GM23338 (cell line): ENCODE results near the gene NLGN1. TPM values are rescaled to one million over a fixed set of nuclear protein-coding genes. Genes with fewer than 3 reads are reported as not detected.

Experiments used
- ATAC-seq: fragments of 200-7000 bp; cut with Tn5 transposase; 3 replicates; pipeline ENCODE4 v1.9.1; 2020
- DNase-seq: peaks from one replicate; pipeline ENCODE4 v3.0.0-alpha.2; 2015; ENCODE audit warnings: low spot score
- H2AFZ ChIP-seq: fragments of 200-600 bp; sonication (generic); 2 replicates; pipeline ENCODE4 v1.8.0; 2016; ENCODE audit warnings: antibody characterized with exemption, mild to moderate bottlenecking, moderate library complexity
- H3F3A ChIP-seq: fragments of 200-600 bp; sonication (generic); replicated peaks from 2 replicates; pipeline ENCODE4 v1.8.0; 2017; ENCODE audit warnings: antibody characterized with exemption, mixed run types, low read depth
- H3K27ac ChIP-seq: fragments of 200-600 bp; sonication (generic); 2 replicates; pipeline ENCODE4 v1.6.1; 2016; ENCODE audit warnings: low read depth
- H3K27me3 ChIP-seq: fragments of 200-600 bp; sonication (generic); 2 replicates; pipeline ENCODE4 v1.8.0; 2016; ENCODE audit warnings: mild to moderate bottlenecking, mixed run types, moderate library complexity; ENCODE audit not compliant: insufficient read depth
- H3K36me3 ChIP-seq: fragments of 200-600 bp; sonication (generic); 2 replicates; pipeline ENCODE4 v1.8.0; 2016; ENCODE audit warnings: mild to moderate bottlenecking; ENCODE audit not compliant: insufficient read depth
- H3K4me1 ChIP-seq: fragments of 200-600 bp; sonication (generic); 2 replicates; pipeline ENCODE4 v1.8.0; 2016; ENCODE audit warnings: mild to moderate bottlenecking, moderate library complexity; ENCODE audit not compliant: insufficient read depth
- H3K4me2 ChIP-seq: fragments of 200-600 bp; sonication (generic); 2 replicates; pipeline ENCODE4 v1.7.1; 2017; ENCODE audit warnings: mixed run types
- H3K4me3 ChIP-seq: fragments of 200-600 bp; sonication (generic); 2 replicates; pipeline ENCODE4 v1.6.1; 2016; ENCODE audit warnings: mixed run types
- H3K79me2 ChIP-seq: fragments of 200-600 bp; sonication (generic); replicated peaks from 2 replicates; pipeline ENCODE4 v1.8.0; 2017; ENCODE audit warnings: mild to moderate bottlenecking; ENCODE audit not compliant: insufficient read depth
- H3K9me2 ChIP-seq: fragments of 200-600 bp; sonication (generic); 2 replicates; pipeline ENCODE4 v1.8.0; 2017; ENCODE audit not compliant: insufficient read depth
- H4K20me1 ChIP-seq: fragments of 200-600 bp; sonication (generic); replicated peaks from 2 replicates; pipeline ENCODE4 v1.8.0; 2017; ENCODE audit warnings: mild to moderate bottlenecking; ENCODE audit not compliant: insufficient read depth
- H3K27ac Mint-ChIP-seq: 2 replicates; pipeline ENCODE4 v1.8.0; 2020; ENCODE audit warnings: inconsistent platforms, mild to moderate bottlenecking, moderate library complexity, mixed read lengths
- H3K27me3 Mint-ChIP-seq: 3 replicates; pipeline ENCODE4 v1.8.0; 2022; ENCODE audit warnings: low read depth, mild to moderate bottlenecking, moderate library complexity, mixed read lengths, inconsistent platforms; ENCODE audit not compliant: insufficient read depth, poor library complexity
- H3K36me3 Mint-ChIP-seq: 3 replicates; pipeline ENCODE4 v1.8.0; 2021; ENCODE audit warnings: low read depth, mild to moderate bottlenecking, inconsistent platforms, moderate library complexity, mixed read lengths
- H3K4me1 Mint-ChIP-seq: 3 replicates; pipeline ENCODE4 v1.8.0; 2020; ENCODE audit warnings: mild to moderate bottlenecking, inconsistent platforms, mixed read lengths
- H3K4me3 Mint-ChIP-seq: 3 replicates; pipeline ENCODE4 v1.8.0; 2021; ENCODE audit warnings: moderate library complexity, mild to moderate bottlenecking, inconsistent platforms, mixed read lengths
- H3K9me3 Mint-ChIP-seq: 3 replicates; pipeline ENCODE4 v1.8.0; 2020; ENCODE audit warnings: moderate library complexity, mild to moderate bottlenecking, inconsistent platforms, mixed read lengths
- CREB1 ChIP-seq: fragments of 250-450 bp; sonication (Bioruptor Pico); IDR thresholded peaks from 2 replicates; pipeline ENCODE4 v1.5.0; 2020; ENCODE audit warnings: low read depth, mild to moderate bottlenecking, moderate library complexity
- CTCF ChIP-seq, 2 experiments: fragments of 200-600 bp in 1 of 2; sonication (generic) in 1 of 2; conservative IDR thresholded peaks; 2 replicates each; pipeline versions ENCODE4 v1.5.1 to v1.6.1; 2016 to 2017; ENCODE audit warnings: antibody characterized with exemption in 2 of 2, low read depth in 2 of 2, mild to moderate bottlenecking in 2 of 2, moderate library complexity in 1 of 2
- EZH2 ChIP-seq: fragments of 200-600 bp; sonication (generic); IDR thresholded peaks from one replicate; pipeline ENCODE4 v1.8.0; 2017; ENCODE audit warnings: antibody characterized with exemption, mild to moderate bottlenecking, low read depth; ENCODE audit not compliant: unreplicated experiment
- EZH2phosphoT487 ChIP-seq: fragments of 200-600 bp; sonication (generic); IDR thresholded peaks from one replicate; pipeline ENCODE4 v1.8.1; 2018; ENCODE audit warnings: antibody characterized with exemption; ENCODE audit not compliant: unreplicated experiment
- JUNB ChIP-seq: IDR thresholded peaks from one replicate; pipeline ENCODE4 v1.6.1; 2016; ENCODE audit warnings: antibody characterized with exemption; ENCODE audit not compliant: unreplicated experiment
- NANOG ChIP-seq: IDR thresholded peaks from 2 replicates; pipeline ENCODE4 v1.6.1; 2016; ENCODE audit warnings: antibody characterized with exemption, borderline replicate concordance
- POLR2AphosphoS5 ChIP-seq: IDR thresholded peaks from 2 replicates; pipeline ENCODE4 v1.6.1; 2016; ENCODE audit warnings: antibody characterized with exemption, low read depth
- STAT1 ChIP-seq: IDR thresholded peaks from one replicate; pipeline ENCODE4 v1.6.1; 2016; ENCODE audit warnings: antibody characterized with exemption; ENCODE audit not compliant: unreplicated experiment
- ZNF114 ChIP-seq: fragments of 250-450 bp; sonication (Bioruptor Pico); IDR thresholded peaks from 2 replicates; pipeline ENCODE4 v1.5.0; 2020; ENCODE audit warnings: mild to moderate bottlenecking, moderate library complexity
- ZNF331 ChIP-seq: fragments of 250-450 bp; sonication (Bioruptor Pico); IDR thresholded peaks from 2 replicates; pipeline ENCODE4 v1.5.0; 2020; ENCODE audit warnings: low read depth, mild to moderate bottlenecking, moderate library complexity
- polyA plus RNA-seq: library from polyadenylated mRNA; unstranded; fragments of >200 nt; fragmentation: Nextera tagmentation; extraction: Ambion mirVana; gene quantifications from 2 replicates; pipeline ENCODE4 v1.2.1, GENCODE V29; 2016
- total RNA-seq: library from RNA; depleted of rRNA; stranded (reverse); fragments of >200 nt; shearing (Covaris generic); gene quantifications from 2 replicates; pipeline ENCODE4 v1.2.3, GENCODE V29; 2014
- TF ChIP-seq, protein P1 (sequence below): IDR thresholded peaks from one replicate; pipeline ENCODE4 v1.6.1; 2018; ENCODE audit warnings: antibody characterized with exemption; ENCODE audit not compliant: unreplicated experiment
- TF ChIP-seq, protein P2 (sequence below): IDR thresholded peaks from 2 replicates; pipeline ENCODE4 v1.6.1; 2016; ENCODE audit warnings: antibody characterized with exemption
- TF ChIP-seq, protein P3 (sequence below): fragments of 250-450 bp; sonication (Bioruptor Pico); IDR thresholded peaks from 2 replicates; pipeline ENCODE4 v1.5.0; 2020; ENCODE audit warnings: mild to moderate bottlenecking, moderate library complexity

NLGN1 gene
- total and polyA plus RNA-seq, 2 experiments from 2014 or later, result 6.5 to 18.6 TPM

DNA sequence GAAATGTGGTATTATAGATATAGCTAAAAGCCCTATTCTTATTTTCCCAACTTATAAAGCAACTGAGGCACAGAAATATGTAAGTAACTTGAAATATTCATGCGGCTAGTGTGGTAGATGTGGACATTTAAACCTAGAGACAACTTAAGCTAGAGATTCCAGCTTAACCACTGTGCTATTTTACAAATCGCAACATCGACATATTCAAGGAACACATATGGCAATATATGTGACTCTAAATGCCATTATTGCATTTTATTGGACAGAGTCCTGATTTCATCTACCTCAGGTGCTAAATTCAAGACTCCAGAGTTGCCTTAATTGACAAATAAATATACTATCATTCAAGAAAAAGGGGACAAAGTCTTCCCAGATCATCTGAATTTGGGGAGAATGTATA, 442.3 kb downstream of the NLGN1 start:
- Histone ChIP-seq H3K27me3 (no peaks in the 10 kb centered on the region), H3K4me2 (no peak overlapping the region), H3F3A (no peaks in the 10 kb centered on the region), H3K9me2 (0 out of 2 replicates have a peak, but pooled peaks cover 2% of the 10 kb centered on the region), H3K79me2 (no peaks in the 10 kb centered on the region), H2AFZ (no peak overlapping the region), H3K4me3 (no peak overlapping the region), H3K36me3 (no peaks in the 10 kb centered on the region), H4K20me1 (no peaks in the 10 kb centered on the region), H3K4me1 (no peaks in the 10 kb centered on the region), H3K27ac (no peak overlapping the region)
- peaks cover 15% of the 10 kb centered on the region for H3K9me3 Mint-ChIP-seq
- H3K27me3 Mint-ChIP-seq, result peaks cover 2% of the 10 kb centered on the region
- H3K27ac Mint-ChIP-seq, result no peak overlapping the region
- H3K4me3 Mint-ChIP-seq, result no peak overlapping the region
- TF ChIP-seq, protein P1, sequence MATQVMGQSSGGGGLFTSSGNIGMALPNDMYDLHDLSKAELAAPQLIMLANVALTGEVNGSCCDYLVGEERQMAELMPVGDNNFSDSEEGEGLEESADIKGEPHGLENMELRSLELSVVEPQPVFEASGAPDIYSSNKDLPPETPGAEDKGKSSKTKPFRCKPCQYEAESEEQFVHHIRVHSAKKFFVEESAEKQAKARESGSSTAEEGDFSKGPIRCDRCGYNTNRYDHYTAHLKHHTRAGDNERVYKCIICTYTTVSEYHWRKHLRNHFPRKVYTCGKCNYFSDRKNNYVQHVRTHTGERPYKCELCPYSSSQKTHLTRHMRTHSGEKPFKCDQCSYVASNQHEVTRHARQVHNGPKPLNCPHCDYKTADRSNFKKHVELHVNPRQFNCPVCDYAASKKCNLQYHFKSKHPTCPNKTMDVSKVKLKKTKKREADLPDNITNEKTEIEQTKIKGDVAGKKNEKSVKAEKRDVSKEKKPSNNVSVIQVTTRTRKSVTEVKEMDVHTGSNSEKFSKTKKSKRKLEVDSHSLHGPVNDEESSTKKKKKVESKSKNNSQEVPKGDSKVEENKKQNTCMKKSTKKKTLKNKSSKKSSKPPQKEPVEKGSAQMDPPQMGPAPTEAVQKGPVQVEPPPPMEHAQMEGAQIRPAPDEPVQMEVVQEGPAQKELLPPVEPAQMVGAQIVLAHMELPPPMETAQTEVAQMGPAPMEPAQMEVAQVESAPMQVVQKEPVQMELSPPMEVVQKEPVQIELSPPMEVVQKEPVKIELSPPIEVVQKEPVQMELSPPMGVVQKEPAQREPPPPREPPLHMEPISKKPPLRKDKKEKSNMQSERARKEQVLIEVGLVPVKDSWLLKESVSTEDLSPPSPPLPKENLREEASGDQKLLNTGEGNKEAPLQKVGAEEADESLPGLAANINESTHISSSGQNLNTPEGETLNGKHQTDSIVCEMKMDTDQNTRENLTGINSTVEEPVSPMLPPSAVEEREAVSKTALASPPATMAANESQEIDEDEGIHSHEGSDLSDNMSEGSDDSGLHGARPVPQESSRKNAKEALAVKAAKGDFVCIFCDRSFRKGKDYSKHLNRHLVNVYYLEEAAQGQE, result no peak
- TF ChIP-seq EZH2phosphoT487 (no peak), EZH2 (no peak), JUNB (no peak), CREB1 (CRISPR knock-in tag) (no peak), ZNF331 (CRISPR knock-in tag) (no peak), NANOG (no peak), POLR2AphosphoS5 (no peak), STAT1 (no peak), ZNF114 (CRISPR knock-in tag) (no peak), CTCF (conservative IDR thresholded peaks at IDR 0.05; ENCODE audit: low read depth in 2 of 2) (no peak)
- TF ChIP-seq, protein P2, sequence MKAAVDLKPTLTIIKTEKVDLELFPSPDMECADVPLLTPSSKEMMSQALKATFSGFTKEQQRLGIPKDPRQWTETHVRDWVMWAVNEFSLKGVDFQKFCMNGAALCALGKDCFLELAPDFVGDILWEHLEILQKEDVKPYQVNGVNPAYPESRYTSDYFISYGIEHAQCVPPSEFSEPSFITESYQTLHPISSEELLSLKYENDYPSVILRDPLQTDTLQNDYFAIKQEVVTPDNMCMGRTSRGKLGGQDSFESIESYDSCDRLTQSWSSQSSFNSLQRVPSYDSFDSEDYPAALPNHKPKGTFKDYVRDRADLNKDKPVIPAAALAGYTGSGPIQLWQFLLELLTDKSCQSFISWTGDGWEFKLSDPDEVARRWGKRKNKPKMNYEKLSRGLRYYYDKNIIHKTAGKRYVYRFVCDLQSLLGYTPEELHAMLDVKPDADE, result no peak
- TF ChIP-seq, protein P3, sequence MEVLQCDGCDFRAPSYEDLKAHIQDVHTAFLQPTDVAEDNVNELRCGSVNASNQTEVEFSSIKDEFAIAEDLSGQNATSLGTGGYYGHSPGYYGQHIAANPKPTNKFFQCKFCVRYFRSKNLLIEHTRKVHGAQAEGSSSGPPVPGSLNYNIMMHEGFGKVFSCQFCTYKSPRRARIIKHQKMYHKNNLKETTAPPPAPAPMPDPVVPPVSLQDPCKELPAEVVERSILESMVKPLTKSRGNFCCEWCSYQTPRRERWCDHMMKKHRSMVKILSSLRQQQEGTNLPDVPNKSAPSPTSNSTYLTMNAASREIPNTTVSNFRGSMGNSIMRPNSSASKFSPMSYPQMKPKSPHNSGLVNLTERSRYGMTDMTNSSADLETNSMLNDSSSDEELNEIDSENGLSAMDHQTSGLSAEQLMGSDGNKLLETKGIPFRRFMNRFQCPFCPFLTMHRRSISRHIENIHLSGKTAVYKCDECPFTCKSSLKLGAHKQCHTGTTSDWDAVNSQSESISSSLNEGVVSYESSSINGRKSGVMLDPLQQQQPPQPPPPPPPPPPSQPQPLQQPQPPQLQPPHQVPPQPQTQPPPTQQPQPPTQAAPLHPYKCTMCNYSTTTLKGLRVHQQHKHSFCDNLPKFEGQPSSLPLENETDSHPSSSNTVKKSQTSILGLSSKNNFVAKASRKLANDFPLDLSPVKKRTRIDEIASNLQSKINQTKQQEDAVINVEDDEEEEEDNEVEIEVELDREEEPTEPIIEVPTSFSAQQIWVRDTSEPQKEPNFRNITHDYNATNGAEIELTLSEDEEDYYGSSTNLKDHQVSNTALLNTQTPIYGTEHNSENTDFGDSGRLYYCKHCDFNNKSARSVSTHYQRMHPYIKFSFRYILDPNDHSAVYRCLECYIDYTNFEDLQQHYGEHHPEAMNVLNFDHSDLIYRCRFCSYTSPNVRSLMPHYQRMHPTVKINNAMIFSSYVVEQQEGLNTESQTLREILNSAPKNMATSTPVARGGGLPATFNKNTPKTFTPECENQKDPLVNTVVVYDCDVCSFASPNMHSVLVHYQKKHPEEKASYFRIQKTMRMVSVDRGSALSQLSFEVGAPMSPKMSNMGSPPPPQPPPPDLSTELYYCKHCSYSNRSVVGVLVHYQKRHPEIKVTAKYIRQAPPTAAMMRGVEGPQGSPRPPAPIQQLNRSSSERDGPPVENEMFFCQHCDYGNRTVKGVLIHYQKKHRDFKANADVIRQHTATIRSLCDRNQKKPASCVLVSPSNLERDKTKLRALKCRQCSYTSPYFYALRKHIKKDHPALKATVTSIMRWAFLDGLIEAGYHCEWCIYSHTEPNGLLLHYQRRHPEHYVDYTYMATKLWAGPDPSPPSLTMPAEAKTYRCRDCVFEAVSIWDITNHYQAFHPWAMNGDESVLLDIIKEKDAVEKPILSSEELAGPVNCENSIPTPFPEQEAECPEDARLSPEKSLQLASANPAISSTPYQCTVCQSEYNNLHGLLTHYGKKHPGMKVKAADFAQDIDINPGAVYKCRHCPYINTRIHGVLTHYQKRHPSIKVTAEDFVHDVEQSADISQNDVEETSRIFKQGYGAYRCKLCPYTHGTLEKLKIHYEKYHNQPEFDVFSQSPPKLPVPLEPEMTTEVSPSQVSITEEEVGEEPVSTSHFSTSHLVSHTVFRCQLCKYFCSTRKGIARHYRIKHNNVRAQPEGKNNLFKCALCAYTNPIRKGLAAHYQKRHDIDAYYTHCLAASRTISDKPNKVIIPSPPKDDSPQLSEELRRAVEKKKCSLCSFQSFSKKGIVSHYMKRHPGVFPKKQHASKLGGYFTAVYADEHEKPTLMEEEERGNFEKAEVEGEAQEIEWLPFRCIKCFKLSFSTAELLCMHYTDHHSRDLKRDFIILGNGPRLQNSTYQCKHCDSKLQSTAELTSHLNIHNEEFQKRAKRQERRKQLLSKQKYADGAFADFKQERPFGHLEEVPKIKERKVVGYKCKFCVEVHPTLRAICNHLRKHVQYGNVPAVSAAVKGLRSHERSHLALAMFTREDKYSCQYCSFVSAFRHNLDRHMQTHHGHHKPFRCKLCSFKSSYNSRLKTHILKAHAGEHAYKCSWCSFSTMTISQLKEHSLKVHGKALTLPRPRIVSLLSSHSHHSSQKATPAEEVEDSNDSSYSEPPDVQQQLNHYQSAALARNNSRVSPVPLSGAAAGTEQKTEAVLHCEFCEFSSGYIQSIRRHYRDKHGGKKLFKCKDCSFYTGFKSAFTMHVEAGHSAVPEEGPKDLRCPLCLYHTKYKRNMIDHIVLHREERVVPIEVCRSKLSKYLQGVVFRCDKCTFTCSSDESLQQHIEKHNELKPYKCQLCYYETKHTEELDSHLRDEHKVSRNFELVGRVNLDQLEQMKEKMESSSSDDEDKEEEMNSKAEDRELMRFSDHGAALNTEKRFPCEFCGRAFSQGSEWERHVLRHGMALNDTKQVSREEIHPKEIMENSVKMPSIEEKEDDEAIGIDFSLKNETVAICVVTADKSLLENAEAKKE (CRISPR knock-in tag), result no peak
- H3K36me3 Mint-ChIP-seq, result peaks cover 26% of the 10 kb centered on the region
- ATAC-seq, result no peak
- DNase-seq, result no peak
- peaks cover 6% of the 10 kb centered on the region; the same call in 2 of the 3 replicates for H3K4me1 Mint-ChIP-seq
